WI38 (cell line): Measurements from ENCODE around the gene RIPPLY2.

ENCODE experiments used
- H3K4me3 ChIP-seq: 2 replicates; pipeline ENCODE4 v1.5.1; 2011; ENCODE audit warnings: low read depth, mild to moderate bottlenecking, control low read depth, low read length
- TF ChIP-seq, protein P1 (sequence below): IDR thresholded peaks from 2 replicates; pipeline ENCODE4 v1.5.1; 2012; ENCODE audit warnings: low read depth, mild to moderate bottlenecking, control low read depth, low read length

RIPPLY2 gene

GRCh38 chr6:83847179-83847578 lies 6.0 kb upstream of the RIPPLY2 start:
- no peak overlapping the region for H3K4me3 ChIP-seq
- TF ChIP-seq, protein P1, sequence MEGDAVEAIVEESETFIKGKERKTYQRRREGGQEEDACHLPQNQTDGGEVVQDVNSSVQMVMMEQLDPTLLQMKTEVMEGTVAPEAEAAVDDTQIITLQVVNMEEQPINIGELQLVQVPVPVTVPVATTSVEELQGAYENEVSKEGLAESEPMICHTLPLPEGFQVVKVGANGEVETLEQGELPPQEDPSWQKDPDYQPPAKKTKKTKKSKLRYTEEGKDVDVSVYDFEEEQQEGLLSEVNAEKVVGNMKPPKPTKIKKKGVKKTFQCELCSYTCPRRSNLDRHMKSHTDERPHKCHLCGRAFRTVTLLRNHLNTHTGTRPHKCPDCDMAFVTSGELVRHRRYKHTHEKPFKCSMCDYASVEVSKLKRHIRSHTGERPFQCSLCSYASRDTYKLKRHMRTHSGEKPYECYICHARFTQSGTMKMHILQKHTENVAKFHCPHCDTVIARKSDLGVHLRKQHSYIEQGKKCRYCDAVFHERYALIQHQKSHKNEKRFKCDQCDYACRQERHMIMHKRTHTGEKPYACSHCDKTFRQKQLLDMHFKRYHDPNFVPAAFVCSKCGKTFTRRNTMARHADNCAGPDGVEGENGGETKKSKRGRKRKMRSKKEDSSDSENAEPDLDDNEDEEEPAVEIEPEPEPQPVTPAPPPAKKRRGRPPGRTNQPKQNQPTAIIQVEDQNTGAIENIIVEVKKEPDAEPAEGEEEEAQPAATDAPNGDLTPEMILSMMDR = no peak

- H3K4me3 ChIP-seq = no peak overlapping the region
These were observed 4.0 kb upstream of the RIPPLY2 start for GRCh38 chr6:83849127-83849526.

DNA sequence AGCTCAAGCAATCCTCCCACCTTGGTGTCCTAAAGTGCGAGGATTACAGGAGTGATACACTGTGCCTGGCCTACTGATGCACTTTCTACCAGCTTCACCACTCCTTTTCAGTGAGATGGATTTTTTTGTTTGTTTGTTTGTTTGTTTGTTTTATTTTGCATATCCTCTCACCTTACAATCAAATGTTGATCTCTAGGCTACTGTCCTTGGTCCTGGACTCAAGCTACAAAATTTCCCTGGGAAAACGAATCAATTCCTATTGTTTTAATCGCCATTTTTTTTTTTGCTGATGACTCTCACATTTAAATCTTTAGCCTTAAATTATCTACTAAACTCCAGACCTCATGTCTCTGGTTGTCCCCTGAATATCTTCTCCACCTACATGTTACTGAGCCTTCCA lies 3.5 kb upstream of the RIPPLY2 start:
- TF ChIP-seq, protein P1 = no peak
- H3K4me3 ChIP-seq = no peak overlapping the region

More at GRCh38 chr6:83849127-83849526, 4.0 kb upstream of the RIPPLY2 start:
- TF ChIP-seq, protein P1 = no peak

GRCh38 chr6:83852528-83853177 lies 507 bp upstream of the RIPPLY2 start:
- TF ChIP-seq, protein P1 = no peak
- H3K4me3 ChIP-seq = peak overlapping the region; percentile 45

DNA sequence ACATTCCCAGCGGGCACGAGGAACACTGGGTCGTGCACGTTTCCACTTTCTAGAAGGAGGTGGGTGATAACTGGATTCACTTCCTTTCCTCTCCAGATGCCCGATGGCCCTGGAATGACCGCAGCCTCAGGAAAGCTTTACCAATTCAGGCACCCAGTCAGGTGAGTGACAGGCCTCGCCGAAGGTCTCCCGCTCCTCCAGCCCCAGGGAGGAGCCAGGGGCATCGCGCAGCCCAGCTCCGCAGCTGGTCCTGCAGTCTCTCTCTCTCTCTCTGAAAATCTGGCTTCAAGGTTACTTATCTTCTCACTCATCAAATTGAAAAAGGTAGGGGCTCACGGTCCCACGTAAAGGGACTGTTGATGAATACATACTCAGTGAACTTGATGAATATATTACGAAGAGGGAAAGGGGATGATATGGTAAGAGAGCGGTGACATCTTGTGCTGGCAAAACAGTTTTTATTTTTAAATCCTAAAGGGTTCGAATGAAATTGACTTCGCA lies 891 bp downstream of the RIPPLY2 start:
- TF ChIP-seq, protein P1 = no peak
- H3K4me3 ChIP-seq = peak overlapping the region; percentile 45

DNA sequence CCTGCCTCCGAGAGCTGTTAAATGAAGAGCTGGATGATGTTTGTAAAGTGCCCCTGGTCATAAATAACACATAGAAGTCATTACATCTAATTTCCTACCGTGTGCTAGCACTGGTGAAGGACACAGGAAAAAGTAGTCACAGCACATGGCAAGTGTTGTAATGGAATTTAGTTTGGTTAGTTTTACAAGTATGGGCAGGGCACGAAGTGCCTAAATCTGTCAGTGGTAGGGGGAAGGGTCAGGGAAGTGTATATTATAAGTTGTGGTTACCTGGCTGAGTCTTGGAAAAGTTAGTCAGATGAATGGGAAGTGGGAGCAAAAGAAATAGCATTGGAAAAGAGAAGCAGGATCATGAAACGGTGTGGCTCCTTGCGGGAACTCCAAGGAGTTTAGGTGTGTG lies 1.6 kb downstream of the RIPPLY2 start:
- no peak overlapping the region for H3K4me3 ChIP-seq
- TF ChIP-seq, protein P1 = no peak
